ENCODE results near the gene CAMK1D. TPM values are rescaled to one million over a fixed set of nuclear protein-coding genes. Genes with fewer than 3 reads are reported as not detected.

The CAMK1D gene
- total RNA-seq, 4 donors from 2014 or later, result 0.55 to 2.2 (median 1.5) TPM

- H3K4me1 ChIP-seq, result no peaks in the 10 kb centered on the region
These were observed 241.6 kb downstream of the CAMK1D start for GRCh38 chr10:12590675-12591659.

DNA sequence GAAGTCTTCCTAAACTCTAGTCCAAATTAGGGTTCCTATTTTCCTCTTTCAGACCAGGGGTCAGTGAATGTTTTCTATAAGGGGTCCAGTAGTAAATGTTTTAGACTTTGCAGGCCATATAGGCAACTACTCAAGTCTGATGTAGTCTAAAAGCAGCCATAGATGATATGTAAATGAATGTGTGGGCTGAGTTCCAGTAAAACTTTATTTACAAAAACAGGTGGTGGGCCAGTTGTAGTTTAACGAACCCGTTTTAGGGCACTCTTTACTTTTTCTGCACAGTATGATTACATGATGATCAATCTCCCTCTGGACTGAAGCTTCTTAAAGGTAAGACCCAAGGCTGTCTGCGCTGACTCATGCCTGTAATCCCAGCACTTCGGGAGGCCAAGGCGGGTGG is 243.6 kb downstream of the CAMK1D start:
- no peak overlapping the region for H3K27ac ChIP-seq
- no peak for TF ChIP-seq CTCF (IDR thresholded peaks at IDR 0.05 in 4 of 5, conservative IDR thresholded peaks at IDR 0.05 in 1 of 5)
- TF ChIP-seq POLR2A (IDR thresholded peaks at IDR 0.05), result no peak
- no peaks in the 10 kb centered on the region for H3K36me3 ChIP-seq
- ATAC-seq (no peak), DNase-seq (no peak)
- no peaks in the 10 kb centered on the region for H3K27me3 ChIP-seq
- intact Hi-C loops (cut with DNase I; ENCODE audit: low total_unique reads), result no loop called here
- in situ Hi-C loops (cut with MboI; ENCODE audit: low sequenced_read_pairs in 4 of 4), result no loop called here
- no peaks in the 10 kb centered on the region for H3K4me1 ChIP-seq
- no peak overlapping the region for H3K4me3 ChIP-seq
- no peaks in the 10 kb centered on the region for H3K9me3 ChIP-seq

More at GRCh38 chr10:12590675-12591659, 241.6 kb downstream of the CAMK1D start:
- in situ Hi-C loops (cut with MboI; ENCODE audit: low sequenced_read_pairs in 4 of 4) (no loop called here), intact Hi-C loops (cut with DNase I; ENCODE audit: low total_unique reads) (no loop called here)
- H3K27me3 ChIP-seq, result no peaks in the 10 kb centered on the region
- DNase-seq (no peak), ATAC-seq (no peak)
- no peak overlapping the region for H3K4me3 ChIP-seq
- TF ChIP-seq CTCF (IDR thresholded peaks at IDR 0.05 in 4 of 5, conservative IDR thresholded peaks at IDR 0.05 in 1 of 5) (no peak), POLR2A (IDR thresholded peaks at IDR 0.05) (no peak)
- H3K9me3 ChIP-seq, result no peaks in the 10 kb centered on the region
- no peak overlapping the region for H3K27ac ChIP-seq
- H3K36me3 ChIP-seq, result no peaks in the 10 kb centered on the region

- intact Hi-C loops (cut with DNase I; ENCODE audit: low total_unique reads), result no loop called here
These were observed 245.1 kb downstream of the CAMK1D start for GRCh38 chr10:12594448-12594944.

DNA sequence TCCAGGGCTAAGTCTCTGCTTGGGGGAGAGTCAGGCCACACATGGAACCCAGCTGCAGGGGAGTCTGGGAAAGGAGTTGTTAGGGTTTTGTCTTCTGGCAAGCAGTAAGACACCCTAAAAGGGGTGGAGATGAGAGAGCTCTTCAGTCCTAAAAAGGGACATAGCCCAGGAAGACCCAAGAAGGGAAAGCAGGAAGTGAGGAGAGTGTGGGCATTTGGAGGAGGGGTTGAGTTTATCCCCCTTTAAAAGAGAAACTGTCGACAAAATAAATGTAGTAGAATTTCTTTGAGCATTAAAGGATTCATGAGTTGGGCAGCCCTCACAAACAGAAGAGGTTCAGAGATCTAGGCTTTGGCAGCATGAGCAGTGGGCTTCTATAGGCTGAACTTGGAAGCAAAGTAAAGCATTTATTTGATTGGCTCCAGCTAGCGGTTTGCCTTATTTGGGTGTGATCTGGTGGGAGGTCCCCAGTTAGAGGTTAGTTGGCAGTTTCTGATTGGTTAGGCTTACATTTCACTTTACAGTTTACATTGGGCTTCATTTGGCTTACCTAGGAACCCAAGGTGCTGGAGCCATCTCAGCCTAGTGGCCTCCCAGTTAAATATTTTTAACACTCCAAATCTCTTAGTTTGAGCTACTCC is 246.7 kb downstream of the CAMK1D start:
- intact Hi-C loops (cut with DNase I; ENCODE audit: low total_unique reads), result no loop called here
- no peak for ATAC-seq
- TF ChIP-seq CTCF (IDR thresholded peaks at IDR 0.05 in 4 of 5, conservative IDR thresholded peaks at IDR 0.05 in 1 of 5) (no peak), POLR2A (IDR thresholded peaks at IDR 0.05) (no peak)

More at GRCh38 chr10:12594448-12594944, 245.1 kb downstream of the CAMK1D start:
- TF ChIP-seq POLR2A (IDR thresholded peaks at IDR 0.05), result no peak
- TF ChIP-seq CTCF (IDR thresholded peaks at IDR 0.05 in 4 of 5, conservative IDR thresholded peaks at IDR 0.05 in 1 of 5), result no peak
- H3K9me3 ChIP-seq, result no peaks in the 10 kb centered on the region
- no peak for DNase-seq
- no peak for ATAC-seq
- H3K4me3 ChIP-seq, result no peak overlapping the region
- no peak overlapping the region for H3K27ac ChIP-seq
- no peaks in the 10 kb centered on the region for H3K27me3 ChIP-seq
- H3K36me3 ChIP-seq, result no peaks in the 10 kb centered on the region
- H3K4me1 ChIP-seq, result no peaks in the 10 kb centered on the region
- in situ Hi-C loops (cut with MboI; ENCODE audit: low sequenced_read_pairs in 4 of 4), result no loop called here

More for the DNA sequence above, 246.7 kb downstream of the CAMK1D start:
- no peaks in the 10 kb centered on the region for H3K4me1 ChIP-seq
- H3K9me3 ChIP-seq, result no peaks in the 10 kb centered on the region
- no peaks in the 10 kb centered on the region for H3K27me3 ChIP-seq
- no peak for DNase-seq
- no peak overlapping the region for H3K4me3 ChIP-seq
- in situ Hi-C loops (cut with MboI; ENCODE audit: low sequenced_read_pairs in 4 of 4), result no loop called here
- no peaks in the 10 kb centered on the region for H3K36me3 ChIP-seq
- H3K27ac ChIP-seq, result no peak overlapping the region

All from gastrocnemius medialis (tissue), 4 donors.